GM18519 (cell line): ENCODE results near the gene FAM151A.
"Not testable (repeated sequence)": the region's sequence is repeated elsewhere in the genome, so short reads cannot be mapped to it uniquely, and the experiment has no call there.

Experiments
- ATAC-seq: cut with Tn5 transposase; IDR thresholded peaks from one replicate; pipeline ENCODE4 v1.9.1; 2021; ENCODE audit warnings: mild to moderate bottlenecking, moderate library complexity; ENCODE audit not compliant: unreplicated experiment, low FRiP score

Gene FAM151A

DNA sequence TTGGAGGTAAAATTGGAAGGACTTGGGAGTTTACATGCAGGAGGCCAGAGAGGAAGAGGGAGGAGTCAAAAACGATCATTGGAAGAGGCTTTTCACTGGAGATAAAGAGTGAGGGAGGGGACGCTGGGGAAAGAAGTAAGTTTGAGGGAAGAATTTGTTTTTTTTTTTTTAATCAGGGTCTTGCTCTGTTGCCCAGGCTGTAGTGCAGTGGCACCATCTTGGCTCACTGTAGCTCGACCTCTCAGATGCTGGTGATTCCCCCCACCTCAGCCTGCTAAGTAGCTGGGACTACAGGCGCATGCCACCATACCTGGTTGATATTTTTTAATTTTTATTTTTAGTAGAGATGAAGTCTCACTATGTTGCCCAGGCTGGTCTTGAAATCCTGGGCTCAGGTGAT, 17.0 kb upstream of the FAM151A start:
- ATAC-seq, result no peak

DNA sequence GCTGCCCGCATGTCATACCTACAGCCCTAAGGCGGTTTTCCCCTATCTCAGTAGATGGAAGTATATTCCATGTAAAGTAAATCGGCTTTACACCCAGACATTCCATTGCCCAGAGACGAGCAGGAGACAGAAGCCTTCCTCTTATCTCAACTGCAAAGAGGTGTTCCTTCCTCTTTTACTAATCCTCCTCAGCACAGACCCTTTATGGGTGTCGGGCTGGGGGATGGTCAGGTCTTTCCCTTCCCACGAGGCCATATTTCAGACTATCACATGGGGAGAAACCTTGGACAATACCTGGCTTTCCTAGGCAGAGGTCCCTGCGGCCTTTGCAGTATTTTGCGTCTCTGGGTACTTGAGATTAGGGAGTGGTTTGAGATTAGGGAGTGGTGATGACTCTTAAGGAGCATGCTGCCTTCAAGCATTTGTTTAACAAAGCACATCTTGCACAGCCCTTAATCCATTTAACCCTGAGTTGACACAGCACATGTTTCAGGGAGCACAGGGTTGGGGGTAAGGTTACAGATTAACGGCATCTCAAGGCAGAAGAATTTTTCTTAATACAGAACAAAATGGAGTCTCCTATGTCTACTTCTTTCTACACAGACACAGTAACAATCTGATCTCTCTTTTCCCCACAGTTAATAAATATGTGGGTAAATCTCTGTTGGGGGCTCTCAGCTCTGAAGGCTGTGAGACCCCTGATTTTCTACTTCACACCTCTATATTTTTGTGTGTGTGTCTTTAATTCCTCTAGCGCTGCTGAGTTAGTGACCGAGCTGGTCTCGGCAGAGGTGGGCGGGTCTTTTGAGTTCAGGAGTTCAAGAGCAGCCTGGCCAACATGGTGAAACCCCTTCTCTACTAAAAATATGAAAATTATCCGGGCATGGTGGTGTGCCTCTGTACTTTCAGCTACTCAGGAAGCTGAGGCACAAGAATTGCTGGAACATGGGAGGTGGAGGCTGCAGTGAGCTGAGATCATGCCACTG, 13.4 kb upstream of the FAM151A start:
- ATAC-seq, result not testable (repeated sequence)

DNA sequence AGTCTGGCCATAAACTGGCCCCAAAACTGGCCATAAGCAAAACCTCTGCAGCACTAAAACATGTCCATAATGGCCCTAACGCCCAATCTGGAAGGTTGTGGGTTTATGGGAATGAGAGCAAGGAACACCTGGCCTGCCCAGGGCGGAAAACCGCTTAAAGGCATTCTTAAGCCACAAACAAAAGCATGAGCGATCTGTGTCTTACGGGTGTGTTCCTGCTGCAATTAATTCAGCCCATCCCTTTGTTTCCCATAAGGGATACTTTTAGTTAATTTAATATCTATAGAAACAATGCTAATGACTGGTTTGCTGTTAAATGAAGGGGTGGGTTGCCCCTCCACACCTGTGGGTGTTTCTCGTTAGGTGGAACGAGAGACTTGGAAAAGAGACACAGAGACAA, 12.5 kb upstream of the FAM151A start:
- ATAC-seq, result not testable (repeated sequence)

- no peak for ATAC-seq
Measured at GRCh38 chr1:54627196-54627595, 3.9 kb upstream of the FAM151A start.

DNA sequence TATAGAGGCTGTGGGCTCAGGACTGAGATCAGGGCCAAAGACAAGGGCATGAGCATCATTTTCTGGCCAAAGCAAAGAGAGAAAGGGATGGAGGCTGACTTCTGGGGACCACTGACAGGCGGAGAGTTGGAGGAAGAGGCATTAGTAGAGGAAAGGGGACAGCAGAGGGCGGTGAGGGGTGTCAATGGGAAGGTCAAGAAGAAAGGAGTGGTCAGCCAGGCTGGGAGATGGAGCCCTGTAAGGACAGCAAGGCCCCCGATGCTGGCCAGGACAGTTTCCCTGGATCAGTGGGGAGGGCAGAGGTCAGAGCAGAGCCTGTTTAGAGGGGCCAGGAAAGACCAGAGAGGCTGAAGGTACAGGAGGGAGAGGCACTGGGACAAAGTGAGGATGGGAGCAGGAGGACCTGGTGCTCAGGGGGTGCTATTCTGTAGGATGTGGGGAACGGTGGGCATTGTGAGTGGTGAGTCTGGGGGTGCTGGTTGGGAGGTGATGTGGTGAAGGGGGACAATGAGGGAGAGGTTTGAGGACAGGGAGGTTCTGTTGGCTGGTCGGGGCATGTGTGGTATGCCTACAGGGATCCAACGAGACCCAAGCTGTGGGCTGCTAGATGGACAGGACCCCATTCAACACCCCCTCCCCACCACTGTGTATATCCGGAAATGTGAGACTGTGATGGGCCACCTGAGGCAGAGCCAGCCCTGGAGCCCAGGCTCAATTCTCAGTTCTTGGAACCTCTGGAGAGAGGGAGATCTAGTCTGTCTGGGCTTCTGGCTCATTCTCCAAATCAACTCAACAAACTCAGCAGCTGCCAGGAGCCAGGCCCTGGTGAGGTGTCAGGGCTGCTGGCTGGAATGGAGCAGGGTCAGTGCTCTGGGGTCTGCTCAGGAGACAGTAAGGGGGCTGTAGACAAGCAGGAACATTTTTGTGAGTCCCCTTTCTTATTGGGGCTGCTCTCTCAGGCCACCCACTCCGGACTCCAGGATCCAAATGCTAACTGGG, 1.4 kb upstream of the FAM151A start:
- ATAC-seq, result no peak

DNA sequence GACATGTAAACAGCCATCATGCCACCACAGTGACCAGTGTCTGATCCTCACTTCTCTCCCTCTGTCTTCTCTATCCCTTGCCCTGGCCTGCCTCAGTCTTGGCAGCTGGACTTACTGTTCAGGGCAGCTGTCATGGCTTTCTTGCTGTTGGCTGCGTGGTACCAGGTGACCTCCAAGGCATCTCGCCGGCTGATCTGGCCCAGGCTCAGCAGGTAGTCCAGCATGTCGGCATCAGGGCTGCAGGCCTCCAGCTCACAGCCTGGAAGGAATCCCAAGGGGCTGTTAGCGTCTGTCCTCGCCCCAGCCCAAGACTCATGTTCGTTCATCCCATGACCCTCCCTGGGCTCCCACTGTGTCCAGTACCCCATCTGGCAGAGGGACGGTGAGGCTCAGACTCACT, 3.6 kb downstream of the FAM151A start:
- ATAC-seq, result no peak

- ATAC-seq, result no peak
Measured at GRCh38 chr1:54615531-54616279, 7.6 kb downstream of the FAM151A start.

DNA sequence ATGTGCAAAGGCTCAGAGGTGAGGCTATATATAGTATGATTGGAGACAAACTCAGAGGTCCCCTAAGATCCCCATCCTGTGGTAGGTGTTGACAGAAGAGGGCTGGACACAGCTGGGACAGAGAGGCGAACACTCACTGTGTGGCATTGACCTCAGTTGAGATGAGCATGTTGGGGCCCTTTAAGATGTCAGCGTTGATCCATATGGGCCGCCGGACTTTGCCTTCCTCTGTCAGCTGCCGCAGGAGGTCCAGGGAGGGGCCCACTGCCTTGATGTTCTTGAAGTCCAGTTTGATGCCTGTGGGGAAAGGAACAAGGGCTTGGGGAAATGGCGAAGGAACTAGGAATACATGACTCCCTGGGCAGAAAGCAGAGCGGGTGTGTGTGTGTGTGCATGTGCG, 8.8 kb downstream of the FAM151A start:
- ATAC-seq, result no peak

DNA sequence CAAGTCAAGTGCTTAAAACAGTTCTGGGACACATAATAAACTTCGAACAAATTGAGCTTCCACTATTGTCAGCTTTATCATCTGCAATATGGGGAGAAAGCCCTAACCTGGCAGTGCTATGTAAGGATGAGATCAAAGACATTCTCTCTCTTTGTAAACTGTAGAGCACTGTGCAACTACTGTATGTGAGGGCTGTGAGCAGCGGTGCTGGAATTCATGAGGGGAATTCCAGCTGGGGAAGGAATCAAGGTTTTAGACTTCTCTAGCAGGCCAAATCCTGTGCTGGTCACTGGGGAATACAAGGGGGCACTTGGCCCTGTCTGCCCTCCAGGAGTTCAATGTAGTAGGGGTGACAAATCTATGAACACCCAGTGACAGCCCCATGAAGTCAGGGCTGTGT, 9.3 kb downstream of the FAM151A start:
- no peak for ATAC-seq

DNA sequence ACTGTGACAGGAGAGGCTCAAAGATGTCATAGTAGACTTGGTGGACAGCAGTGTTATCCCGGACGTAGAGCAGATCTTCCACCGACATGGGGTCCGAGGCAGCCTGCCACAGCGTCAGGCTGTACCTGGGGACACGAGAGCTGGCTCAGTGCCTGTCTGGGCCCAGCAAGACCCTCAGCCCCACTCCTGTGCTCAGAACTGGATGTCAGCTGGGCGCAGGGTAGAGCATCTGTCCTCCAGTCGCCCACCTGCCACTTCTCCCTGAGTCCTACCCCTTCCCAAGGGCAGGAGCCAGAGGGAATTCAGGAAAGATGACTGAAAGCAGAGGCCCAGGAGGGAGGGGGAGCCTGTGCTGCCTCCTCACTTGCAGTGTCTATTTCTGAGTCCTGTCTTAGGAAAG, 11.7 kb downstream of the FAM151A start:
- ATAC-seq, result no peak

GRCh38 chr1:54610601-54611580, 12.4 kb downstream of the FAM151A start:
- no peak for ATAC-seq

- no peak for ATAC-seq
Measured at GRCh38 chr1:54610048-54610447, 13.3 kb downstream of the FAM151A start.

GRCh38 chr1:54609301-54609921, 13.9 kb downstream of the FAM151A start:
- ATAC-seq, result no peak

- no peak for ATAC-seq
Measured at GRCh38 chr1:54608566-54609230, 14.6 kb downstream of the FAM151A start.

DNA sequence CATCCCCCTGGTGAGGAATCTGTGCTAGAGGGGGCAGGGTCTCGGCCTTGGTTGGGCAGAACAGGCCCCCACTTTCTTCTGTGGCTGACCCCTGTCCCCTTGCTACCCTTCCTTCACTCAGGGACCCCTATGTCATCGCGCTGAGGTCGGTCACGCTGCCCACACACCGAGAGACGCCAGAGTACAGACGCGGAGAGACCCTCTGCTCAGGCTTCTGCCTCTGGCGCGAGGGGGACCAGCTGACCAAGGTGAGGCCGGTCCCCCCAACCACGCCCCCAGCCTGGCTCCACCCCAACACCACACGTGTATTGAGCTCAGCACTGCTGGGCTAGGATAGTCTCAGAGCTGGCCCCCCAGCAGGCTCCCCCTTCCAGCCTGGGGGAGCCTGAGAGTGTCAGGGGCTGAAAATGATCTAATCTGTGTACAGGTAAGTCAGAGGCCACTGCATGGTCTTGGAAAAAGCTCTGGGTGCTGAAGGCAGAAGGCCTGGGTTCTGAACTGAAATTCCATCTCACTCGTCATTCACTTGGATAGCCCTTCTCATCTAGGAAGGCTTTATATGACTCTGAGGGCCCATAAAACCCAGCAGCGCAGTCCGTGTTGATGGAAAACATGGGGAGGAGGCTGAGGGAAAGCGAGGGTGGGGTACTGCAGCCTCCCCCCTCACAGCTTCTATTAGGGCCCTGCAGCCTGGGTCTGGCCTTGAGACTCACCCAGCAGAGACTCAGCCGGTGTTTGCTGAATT, 15.3 kb downstream of the FAM151A start:
- ATAC-seq, result no peak

DNA sequence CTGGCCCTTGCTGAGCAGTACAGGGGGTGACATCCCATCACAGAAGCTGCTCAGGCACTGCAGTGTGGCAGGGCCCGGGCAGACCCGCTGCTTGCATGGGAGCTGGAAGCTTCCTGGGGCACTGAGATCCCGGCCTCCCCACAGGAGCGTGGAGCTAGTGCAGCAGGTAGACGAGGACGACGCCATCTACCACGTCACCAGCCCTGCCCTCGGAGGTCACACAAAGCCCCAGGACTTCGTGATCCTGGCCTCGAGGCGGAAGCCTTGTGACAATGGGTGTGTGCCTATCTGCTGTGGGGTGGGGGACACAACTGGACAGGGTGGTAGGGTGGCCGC, 16.4 kb downstream of the FAM151A start:
- no peak for ATAC-seq

DNA sequence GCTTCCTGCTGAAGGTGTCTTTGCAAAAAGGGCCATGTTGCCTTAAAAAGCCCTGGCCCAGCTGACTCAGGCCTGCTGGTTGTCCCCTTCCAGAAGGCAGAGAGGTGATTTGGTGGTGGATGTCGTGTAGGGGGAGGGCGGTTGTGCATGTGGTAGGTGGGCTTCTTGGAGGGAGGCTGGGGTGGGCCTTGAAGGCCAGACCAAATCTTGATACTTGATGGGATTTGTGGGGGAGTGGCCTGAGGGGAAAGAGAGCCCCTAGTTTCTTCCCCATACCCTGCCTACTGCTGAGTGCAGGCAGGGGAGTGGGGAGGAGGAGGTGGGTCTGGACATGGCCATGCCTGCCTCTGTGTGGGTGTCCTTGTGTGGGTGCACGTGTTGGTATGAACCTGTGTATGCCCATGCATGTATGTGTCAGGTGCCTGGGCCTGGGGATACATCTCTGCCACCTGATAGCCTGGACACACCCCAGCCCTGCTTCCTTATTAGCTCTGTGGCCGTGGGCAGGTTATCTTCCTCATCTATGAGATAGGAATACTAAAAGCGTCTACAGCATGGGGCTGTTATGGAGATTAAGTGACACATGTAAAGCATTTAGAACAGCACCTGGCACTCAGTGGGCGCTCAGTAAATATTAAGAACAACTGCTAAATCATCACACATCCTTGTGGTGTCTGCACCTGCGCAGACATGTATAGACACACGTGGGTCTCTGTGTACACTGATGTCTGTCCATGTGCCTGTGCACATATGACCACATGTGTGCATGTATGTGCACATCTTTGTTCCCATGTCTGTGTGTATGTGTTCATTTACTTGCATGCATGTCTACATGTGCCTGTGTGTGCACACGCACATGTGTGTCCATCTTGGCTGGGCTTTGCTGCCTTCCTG, 17.0 kb downstream of the FAM151A start:
- ATAC-seq, result no peak
